Tibial nerve (tissue), 4 donors: Measurements from ENCODE around the gene WFDC5. TPM values are rescaled to one million over a fixed set of nuclear protein-coding genes. Genes with fewer than 3 reads are reported as not detected.
A peak's percentile ranks its signal among the peaks of the same experiment; 100 is the strongest.
"Not testable (repeated sequence)": the region's sequence is repeated elsewhere in the genome, so short reads cannot be mapped to it uniquely, and the experiment has no call there.

Experiments used
- DNase-seq, 2 donors: peaks; one replicate each; pipeline ENCODE4 v3.0.0-alpha.2; 2019; ENCODE audit warnings: low spot score in 2 of 2
- H3K27ac ChIP-seq, 4 donors: fragments of 200-600 bp; sonication (generic) in 3 of 4; one replicate each; pipeline ENCODE4 v1.5.1; 2017 to 2019; ENCODE audit warnings: mild to moderate bottlenecking in 1 of 4
- H3K27me3 ChIP-seq, 2 donors: fragments of 200-600 bp; sonication (generic) in 1 of 2; one replicate each; pipeline versions ENCODE4 v1.5.1 to v1.6.0; 2017 to 2019
- H3K36me3 ChIP-seq, 3 donors: fragments of 200-600 bp; sonication (generic); one replicate each; pipeline ENCODE4 v1.5.1; 2018 to 2019
- H3K4me1 ChIP-seq, 4 donors: fragments of 200-600 bp; sonication (generic) in 3 of 4; one replicate each; pipeline ENCODE4 v1.5.1; 2017 to 2019
- H3K4me3 ChIP-seq, 4 donors: fragments of 200-600 bp; sonication (generic) in 3 of 4; one replicate each; pipeline ENCODE4 v1.5.1; 2017 to 2019; ENCODE audit warnings: mild to moderate bottlenecking in 1 of 4, moderate library complexity in 1 of 4
- H3K9me3 ChIP-seq, 4 donors: fragments of 200-600 bp; sonication (generic) in 3 of 4; one replicate each; pipeline ENCODE4 v1.5.1; 2017 to 2019
- EP300 ChIP-seq, 2 donors: sonication (generic); formaldehyde crosslinking; IDR thresholded peaks; one replicate each; pipeline ENCODE4 v1.6.1; 2017; ENCODE audit warnings: antibody characterized with exemption in 2 of 2, mild to moderate bottlenecking in 1 of 2
- POLR2A ChIP-seq, 2 donors: fragments of 450-650 bp; IDR thresholded peaks; one replicate each; pipeline ENCODE4 v1.6.1; 2017; ENCODE audit warnings: antibody characterized with exemption in 2 of 2, mild to moderate bottlenecking in 2 of 2, moderate library complexity in 2 of 2
- WGBS, 2 donors: methylation state at CpG; one replicate each; pipeline ENCODE4 v1.1.5; 2018; 5-methylcytosine and 5-hydroxymethylcytosine counted together
- total RNA-seq, 4 donors: library from RNA; depleted of rRNA; stranded (reverse); fragments of >200 nt; gene quantifications; one replicate each; pipeline ENCODE4 v1.1.0, GENCODE V29; 2016
- TF ChIP-seq, protein P1 (sequence below), 5 experiments: fragments of 200-600 bp in 3 of 5; fragments of 450-650 bp in 2 of 5; sonication (generic) in 3 of 5; IDR thresholded peaks; one replicate each; pipeline ENCODE4 v1.5.1; 2016 to 2019; ENCODE audit warnings: antibody characterized with exemption in 5 of 5, mild to moderate bottlenecking in 3 of 5, moderate library complexity in 2 of 5

The WFDC5 gene
- total RNA-seq, 4 donors from 2014 or later: not detected

DNA sequence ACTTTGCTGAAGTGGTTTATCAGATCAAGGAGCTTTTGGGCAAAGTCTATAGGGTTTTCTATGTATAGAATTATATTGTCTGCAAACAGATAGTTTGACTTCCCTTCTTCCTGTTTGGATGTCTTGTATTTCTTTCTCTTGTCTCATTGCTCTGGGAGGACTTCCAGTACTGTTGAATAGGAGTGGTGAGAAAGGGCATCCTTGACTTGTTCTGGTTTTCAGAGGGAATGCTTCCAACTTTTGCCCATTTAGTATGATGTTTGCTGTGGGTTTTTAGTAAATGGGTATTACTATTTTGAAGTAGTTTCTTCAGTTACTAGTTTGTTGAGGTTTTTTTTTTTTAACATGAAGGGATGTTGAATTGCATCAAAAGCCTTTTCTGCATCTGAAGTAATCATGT lies 50.2 kb downstream of the WFDC5 start:
- Histone ChIP-seq H3K27me3 (no peaks in the 10 kb centered on the region), H3K4me1 (peaks cover 0 to 13% (median 0%) of the 10 kb centered on the region in 4 donors), H3K36me3 (no peaks in the 10 kb centered on the region), H3K4me3 (no peak overlapping the region), H3K9me3 (no peaks in the 10 kb centered on the region), H3K27ac (no peak overlapping the region)
- DNase-seq: no peak
- no peak for TF ChIP-seq POLR2A (IDR thresholded peaks at IDR 0.05)

DNA sequence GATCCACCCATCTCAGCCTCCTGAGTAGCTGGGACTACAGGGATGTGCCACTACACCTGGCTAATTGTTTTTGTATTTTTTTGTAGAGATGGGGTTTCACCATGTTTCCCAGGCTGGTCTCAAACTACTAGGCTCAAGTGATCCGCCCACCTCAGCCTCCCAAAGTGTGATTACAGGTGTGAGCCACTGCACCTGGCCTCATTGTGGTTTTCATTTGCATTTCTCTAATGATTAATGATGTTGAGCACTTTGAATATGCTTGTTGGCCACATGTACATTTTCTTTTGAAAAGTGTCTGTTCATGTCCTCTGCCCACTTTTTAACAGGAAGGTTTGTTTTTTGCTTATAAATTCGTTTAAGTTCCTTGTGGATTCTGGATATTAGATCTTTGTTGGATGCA lies 51.9 kb downstream of the WFDC5 start:
- WGBS, 2 donors: 92 to 93% methylated on average over 2 of the region's 2 CpGs
- H3K4me3 ChIP-seq, H3K9me3 ChIP-seq, DNase-seq, H3K27me3 ChIP-seq, H3K36me3 ChIP-seq: not testable (repeated sequence)
- Histone ChIP-seq H3K27ac (peak overlapping the region in 1 of 4 donors; percentile 9), H3K4me1 (peaks cover 0 to 19% (median 0%) of the 10 kb centered on the region in 4 donors)

- Histone ChIP-seq H3K4me1 (peaks cover 0 to 12% (median 0%) of the 10 kb centered on the region in 4 donors), H3K4me3 (no peak overlapping the region), H3K36me3 (peaks cover 0 to 6% (median 0%) of the 10 kb centered on the region in 3 donors), H3K27me3 (no peaks in the 10 kb centered on the region), H3K9me3 (no peaks in the 10 kb centered on the region), H3K27ac (peak overlapping the region in 1 of 4 donors; percentile 73)
- DNase-seq: no peak
- TF ChIP-seq, protein P1, sequence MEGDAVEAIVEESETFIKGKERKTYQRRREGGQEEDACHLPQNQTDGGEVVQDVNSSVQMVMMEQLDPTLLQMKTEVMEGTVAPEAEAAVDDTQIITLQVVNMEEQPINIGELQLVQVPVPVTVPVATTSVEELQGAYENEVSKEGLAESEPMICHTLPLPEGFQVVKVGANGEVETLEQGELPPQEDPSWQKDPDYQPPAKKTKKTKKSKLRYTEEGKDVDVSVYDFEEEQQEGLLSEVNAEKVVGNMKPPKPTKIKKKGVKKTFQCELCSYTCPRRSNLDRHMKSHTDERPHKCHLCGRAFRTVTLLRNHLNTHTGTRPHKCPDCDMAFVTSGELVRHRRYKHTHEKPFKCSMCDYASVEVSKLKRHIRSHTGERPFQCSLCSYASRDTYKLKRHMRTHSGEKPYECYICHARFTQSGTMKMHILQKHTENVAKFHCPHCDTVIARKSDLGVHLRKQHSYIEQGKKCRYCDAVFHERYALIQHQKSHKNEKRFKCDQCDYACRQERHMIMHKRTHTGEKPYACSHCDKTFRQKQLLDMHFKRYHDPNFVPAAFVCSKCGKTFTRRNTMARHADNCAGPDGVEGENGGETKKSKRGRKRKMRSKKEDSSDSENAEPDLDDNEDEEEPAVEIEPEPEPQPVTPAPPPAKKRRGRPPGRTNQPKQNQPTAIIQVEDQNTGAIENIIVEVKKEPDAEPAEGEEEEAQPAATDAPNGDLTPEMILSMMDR (IDR thresholded peaks at IDR 0.05): no peak
- TF ChIP-seq POLR2A (IDR thresholded peaks at IDR 0.05): no peak
- TF ChIP-seq EP300 (IDR thresholded peaks at IDR 0.05): no peak
- 53 to 69% methylated on average over 4 of the region's 4 CpGs for WGBS, 2 donors
Measured at GRCh38 chr20:45061244-45061643, 53.7 kb downstream of the WFDC5 start.

GRCh38 chr20:45060294-45060693 lies 54.7 kb downstream of the WFDC5 start:
- WGBS, 2 donors: 86 to 88% methylated on average over 4 of the region's 4 CpGs
- Histone ChIP-seq H3K4me3 (no peak overlapping the region), H3K9me3 (no peaks in the 10 kb centered on the region), H3K27me3 (no peaks in the 10 kb centered on the region), H3K27ac (peak overlapping the region in 1 of 4 donors; percentile 73), H3K4me1 (peaks cover 0 to 10% (median 0%) of the 10 kb centered on the region in 4 donors), H3K36me3 (peaks cover 0 to 6% (median 0%) of the 10 kb centered on the region in 3 donors)
- TF ChIP-seq EP300 (IDR thresholded peaks at IDR 0.05) (no peak), POLR2A (IDR thresholded peaks at IDR 0.05) (no peak)
- TF ChIP-seq, protein P1 (IDR thresholded peaks at IDR 0.05): no peak
- DNase-seq: no peak

Other genes starting within 250 kb of the WFDC5 start
- gene YWHAB, start 229.5 kb downstream of the WFDC5 start, total RNA-seq: 100 to 1,000 TPM in 1 of 4 donors, 10 to 100 TPM in 3; 97.9 to 119 (median 98.3) TPM
- 10 to 100 TPM; 11.8 to 27.9 (median 16.0) TPM for gene PABPC1L, start 205.1 kb downstream of the WFDC5 start, total RNA-seq
- gene TOMM34, start 154.8 kb downstream of the WFDC5 start, total RNA-seq: 10 to 100 TPM in 3 of 4 donors, 1 to 10 TPM in 1; 5.9 to 18.0 (median 13.9) TPM
- gene STK4, start 148.7 kb downstream of the WFDC5 start, total RNA-seq: 10 to 100 TPM; 24.3 to 28.5 (median 27.1) TPM
- gene KCNS1, start 14.0 kb downstream of the WFDC5 start, total RNA-seq: under 1 TPM in 2 of 4 donors, not detected in 2; 0.21 to 0.22 TPM
- not detected for gene WFDC12, start 9.3 kb upstream of the WFDC5 start, total RNA-seq
- not detected for gene PI3, start 59.7 kb upstream of the WFDC5 start, total RNA-seq
- not detected for gene SEMG1, start 91.9 kb upstream of the WFDC5 start, total RNA-seq
- gene SEMG2, start 106.2 kb upstream of the WFDC5 start, total RNA-seq: not detected
- 100 to 1,000 TPM; 103 to 371 (median 129) TPM for gene SLPI, start 139.4 kb upstream of the WFDC5 start, total RNA-seq
- under 1 TPM in 1 of 4 donors, not detected in 3; 0.44 TPM for gene RBPJL, start 191.7 kb upstream of the WFDC5 start, total RNA-seq
- gene MATN4, start 193.1 kb upstream of the WFDC5 start, total RNA-seq: not detected
- gene SDC4, start 233.2 kb upstream of the WFDC5 start, total RNA-seq: 10 to 100 TPM; 41.2 to 72.5 (median 63.4) TPM
- 10 to 100 TPM; 19.2 to 35.6 (median 25.2) TPM for gene SYS1, start 248.0 kb upstream of the WFDC5 start, total RNA-seq